HepG2 (cell line): ENCODE data around the gene CAMKK1.

ENCODE experiments used
- ESRRA ChIP-seq: sonication (generic); formaldehyde crosslinking; IDR thresholded peaks from 2 replicates; pipeline ENCODE4 v1.5.1; 2020; ENCODE audit warnings: mild to moderate bottlenecking, low read depth, missing genetic modification reagents
- FOXM1 ChIP-seq: sonication (generic); formaldehyde crosslinking; IDR thresholded peaks from 2 replicates; pipeline ENCODE4 v1.5.0; 2020; ENCODE audit warnings: missing genetic modification reagents
- ZBTB1 ChIP-seq: sonication (generic); formaldehyde crosslinking; IDR thresholded peaks from 2 replicates; pipeline ENCODE4 v1.4.0; 2020; ENCODE audit warnings: missing genetic modification reagents, borderline replicate concordance
- TF ChIP-seq, protein P1 (sequence below): IDR thresholded peaks from 2 replicates; pipeline ENCODE4 v1.6.1; 2012; ENCODE audit warnings: inconsistent platforms

DNA sequence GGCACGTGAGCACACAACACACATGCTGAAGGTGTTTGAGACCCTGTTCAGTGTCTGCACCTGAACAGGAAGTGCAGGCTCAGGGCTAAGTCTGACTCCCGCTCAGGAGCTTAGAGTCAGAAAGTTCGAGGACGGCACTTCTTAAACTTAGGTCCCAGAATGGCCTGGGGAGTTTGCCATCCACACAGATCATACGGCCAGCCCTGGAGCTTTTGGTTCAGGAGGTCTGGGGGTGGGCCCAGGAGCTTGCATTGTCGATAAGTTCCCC lies 4.0 kb upstream of the CAMKK1 start:
- TF ChIP-seq, protein P1, sequence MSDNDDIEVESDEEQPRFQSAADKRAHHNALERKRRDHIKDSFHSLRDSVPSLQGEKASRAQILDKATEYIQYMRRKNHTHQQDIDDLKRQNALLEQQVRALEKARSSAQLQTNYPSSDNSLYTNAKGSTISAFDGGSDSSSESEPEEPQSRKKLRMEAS, result no peak
- TF ChIP-seq ZBTB1 (no peak), ESRRA (CRISPR knock-in tag) (no peak), FOXM1 (no peak)
